ENCODE results near the gene KIF1A. TPM values are rescaled to one million over a fixed set of nuclear protein-coding genes. Genes with fewer than 3 reads are reported as not detected.

KIF1A gene
- total and polyA plus RNA-seq, 2 donors (not counting 3 experiments of a cell fraction or from before 2014, with no cell fraction given): 0.11 to 0.64 TPM

GRCh38 chr2:240850026-240850425, 30.0 kb upstream of the KIF1A start:
- POLR2A ChIA-PET: no interaction called here
- TF ChIP-seq FOS (IDR thresholded peaks at IDR 0.05; ENCODE audit: borderline replicate concordance, insufficient read depth, low read length) (no peak), POLR2AphosphoS5 (IDR thresholded peaks at IDR 0.05; ENCODE audit: insufficient read depth, low read depth, low read length) (no peak), POLR2A (IDR thresholded peaks at IDR 0.05; ENCODE audit: low read depth, low read length) (no peak), MYC (IDR thresholded peaks at IDR 0.05; ENCODE audit: low read depth, low read length) (no peak), MAX (IDR thresholded peaks at IDR 0.05; ENCODE audit: insufficient read depth, insufficient read length) (no peak), GATA2 (IDR thresholded peaks at IDR 0.05; ENCODE audit: insufficient read depth, insufficient read length, low read depth, low read length) (no peak), CTCF (IDR thresholded peaks at IDR 0.05; ENCODE audit: extremely low read depth in 1 of 2, insufficient read depth in 1 of 2, low read depth in 1 of 2, low read length in 2 of 2) (no peak), EZH2 (IDR thresholded peaks at IDR 0.05; ENCODE audit: borderline replicate concordance, low read depth, low read length, severe bottlenecking) (no peak), JUN (IDR thresholded peaks at IDR 0.05; ENCODE audit: borderline replicate concordance, insufficient read depth, insufficient read length, low read depth) (no peak)
- no peak for FAIRE-seq
- intact Hi-C loops (cut with micrococcal nuclease) (loop anchor here (10.0 kb wide), 2 partner anchors 295 to 465 kb away; partner anchors contain the start of genes HDLBP, PASK and SEPTIN2), dilution Hi-C loops (cut with MboI; ENCODE audit: extremely low pct_ligation_motif_present, low sequenced_read_pairs) (no loop called here)
- no peaks in the 10 kb centered on the region for H3K79me2 ChIP-seq (ENCODE audit: control insufficient read depth, insufficient read depth, low read length)
- DNase-seq (ENCODE audit: low read depth, low spot score): no peak
- CTCF ChIA-PET: interaction anchor here (0.8 to 1.2 kb wide), 3 partner anchors 10 to 228 kb away, joined by 3 to 4 read pairs (median 3); no protein-coding TSS in a partner anchor
- no peaks in the 10 kb centered on the region for H3K9me3 ChIP-seq (replicated peaks; ENCODE audit: control insufficient read depth, insufficient read depth, low read length)
- H3K27ac ChIP-seq (ENCODE audit: insufficient read depth, low read depth, low read length): no peak overlapping the region
- H3K9ac ChIP-seq (replicated peaks; ENCODE audit: extremely low read depth, insufficient read depth, low read length): no peak overlapping the region
- H2AFZ ChIP-seq (ENCODE audit: low read depth, low read length): no peak overlapping the region
- H3K27me3 ChIP-seq (ENCODE audit: control insufficient read depth in 2 of 2, insufficient read depth in 2 of 2, low read length in 2 of 2): no peaks in the 10 kb centered on the region
- H3K4me2 ChIP-seq (ENCODE audit: insufficient read depth, low read length): no peak overlapping the region
- H3K4me3 ChIP-seq (replicated peaks in 1 of 3; ENCODE audit: insufficient read depth in 1 of 3, low read depth in 1 of 3, low read length in 3 of 3): no peak overlapping the region
- no peaks in the 10 kb centered on the region for H3K4me1 ChIP-seq (ENCODE audit: control insufficient read depth, extremely low read depth, insufficient read depth, low read length)
- H3K36me3 ChIP-seq (ENCODE audit: control insufficient read depth in 2 of 2, extremely low read depth in 1 of 2, insufficient read depth in 2 of 2, low read length in 2 of 2): no peaks in the 10 kb centered on the region
- no peaks in the 10 kb centered on the region for H3K9me1 ChIP-seq (replicated peaks; ENCODE audit: control insufficient read depth, extremely low read depth, insufficient read depth, low read length)
- BruUV-seq (replicated peaks): no TSS peak
- H4K20me1 ChIP-seq (replicated peaks; ENCODE audit: control insufficient read depth, extremely low read depth, insufficient read depth, low read length): no peaks in the 10 kb centered on the region

Data from endothelial cell of umbilical vein (primary cell).